WTC11 (cell line): ENCODE measurements around the gene FIZ1.

ENCODE experiments used
- AFF4 ChIP-seq: sonication (generic); formaldehyde crosslinking; IDR thresholded peaks from 2 replicates; pipeline ENCODE4 v1.8.1; 2023; ENCODE audit warnings: mild to moderate bottlenecking, missing genetic modification reagents, borderline replicate concordance
- CTCF ChIP-seq: fragments of 200-600 bp; IDR thresholded peaks from 2 replicates; pipeline ENCODE4 v1.8.0; 2022; ENCODE audit warnings: antibody characterized with exemption
- E2F4 ChIP-seq: sonication (generic); formaldehyde crosslinking; IDR thresholded peaks from 2 replicates; pipeline ENCODE4 v1.8.1; 2022; ENCODE audit warnings: low read depth, mild to moderate bottlenecking, moderate library complexity, missing genetic modification reagents, borderline replicate concordance
- FOXJ3 ChIP-seq: sonication (generic); formaldehyde crosslinking; IDR thresholded peaks from 2 replicates; pipeline ENCODE4 v1.9.0; 2021; ENCODE audit warnings: missing genetic modification reagents, mild to moderate bottlenecking, borderline replicate concordance
- GABPB1 ChIP-seq: sonication (generic); formaldehyde crosslinking; IDR thresholded peaks from 2 replicates; pipeline ENCODE4 v1.8.1; 2023; ENCODE audit warnings: mild to moderate bottlenecking, missing genetic modification reagents
- NR3C1 ChIP-seq: sonication (generic); formaldehyde crosslinking; conservative IDR thresholded peaks from 2 replicates; pipeline ENCODE4 v1.8.1; 2023; ENCODE audit warnings: low read depth, mild to moderate bottlenecking, missing genetic modification reagents
- SP1 ChIP-seq: sonication (generic); formaldehyde crosslinking; conservative IDR thresholded peaks from 2 replicates; pipeline ENCODE4 v1.8.1; 2022; ENCODE audit warnings: missing genetic modification reagents
- USF2 ChIP-seq: sonication (generic); formaldehyde crosslinking; IDR thresholded peaks from 2 replicates; pipeline ENCODE4 v1.8.1; 2023; ENCODE audit warnings: mild to moderate bottlenecking, missing genetic modification reagents, moderate library complexity

GRCh38 chr19:55601084-55601483, 1.8 kb upstream of the FIZ1 start:
- no peak for TF ChIP-seq SP1 (CRISPR knock-in tag)
- no peak for TF ChIP-seq FOXJ3
- no peak for TF ChIP-seq NR3C1
- no peak for TF ChIP-seq CTCF
- no peak for TF ChIP-seq GABPB1 (CRISPR knock-in tag)
- TF ChIP-seq AFF4 = no peak
- no peak for TF ChIP-seq E2F4 (CRISPR knock-in tag)
- TF ChIP-seq USF2 = no peak
